ENCODE data around the gene RHPN2.

The RHPN2 gene

DNA sequence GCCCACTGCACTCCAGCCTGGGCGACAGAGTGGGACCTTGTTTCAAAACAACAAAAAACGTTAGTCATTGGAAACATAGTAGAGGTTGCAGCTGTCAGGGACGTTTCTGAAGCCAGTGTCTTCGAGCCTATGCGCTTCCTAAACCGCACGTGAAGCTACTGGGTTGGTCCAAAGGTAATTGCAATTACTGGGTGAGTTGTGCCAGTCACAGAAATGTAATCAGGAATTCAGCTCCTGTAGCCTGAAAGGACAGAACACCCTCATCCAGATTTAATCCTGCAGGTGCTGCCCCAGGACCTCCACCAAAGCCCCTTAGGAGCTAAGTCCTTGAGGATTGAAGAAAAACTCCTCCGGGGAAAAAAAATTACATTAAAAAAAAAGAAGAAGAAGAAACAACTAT is 2.4 kb upstream of the RHPN2 start:
- TF ChIP-seq, protein P1, sequence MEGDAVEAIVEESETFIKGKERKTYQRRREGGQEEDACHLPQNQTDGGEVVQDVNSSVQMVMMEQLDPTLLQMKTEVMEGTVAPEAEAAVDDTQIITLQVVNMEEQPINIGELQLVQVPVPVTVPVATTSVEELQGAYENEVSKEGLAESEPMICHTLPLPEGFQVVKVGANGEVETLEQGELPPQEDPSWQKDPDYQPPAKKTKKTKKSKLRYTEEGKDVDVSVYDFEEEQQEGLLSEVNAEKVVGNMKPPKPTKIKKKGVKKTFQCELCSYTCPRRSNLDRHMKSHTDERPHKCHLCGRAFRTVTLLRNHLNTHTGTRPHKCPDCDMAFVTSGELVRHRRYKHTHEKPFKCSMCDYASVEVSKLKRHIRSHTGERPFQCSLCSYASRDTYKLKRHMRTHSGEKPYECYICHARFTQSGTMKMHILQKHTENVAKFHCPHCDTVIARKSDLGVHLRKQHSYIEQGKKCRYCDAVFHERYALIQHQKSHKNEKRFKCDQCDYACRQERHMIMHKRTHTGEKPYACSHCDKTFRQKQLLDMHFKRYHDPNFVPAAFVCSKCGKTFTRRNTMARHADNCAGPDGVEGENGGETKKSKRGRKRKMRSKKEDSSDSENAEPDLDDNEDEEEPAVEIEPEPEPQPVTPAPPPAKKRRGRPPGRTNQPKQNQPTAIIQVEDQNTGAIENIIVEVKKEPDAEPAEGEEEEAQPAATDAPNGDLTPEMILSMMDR (IDR thresholded peaks at IDR 0.05; ENCODE audit: extremely low read depth, insufficient read depth, missing control alignments) = no peak
- no peak for DNase-seq (ENCODE audit: low spot score)
- in situ Hi-C loops (cut with MboI; ENCODE audit: low pct_unique_long_range_greater_than_20kb, low sequenced_read_pairs, unreplicated experiment) = no loop called here

GRCh38 chr19:33066543-33066942 is 1.9 kb upstream of the RHPN2 start:
- DNase-seq (ENCODE audit: low spot score) = no peak
- in situ Hi-C loops (cut with MboI; ENCODE audit: low pct_unique_long_range_greater_than_20kb, low sequenced_read_pairs, unreplicated experiment) = no loop called here
- TF ChIP-seq, protein P1 (IDR thresholded peaks at IDR 0.05; ENCODE audit: extremely low read depth, insufficient read depth, missing control alignments) = no peak

DNA sequence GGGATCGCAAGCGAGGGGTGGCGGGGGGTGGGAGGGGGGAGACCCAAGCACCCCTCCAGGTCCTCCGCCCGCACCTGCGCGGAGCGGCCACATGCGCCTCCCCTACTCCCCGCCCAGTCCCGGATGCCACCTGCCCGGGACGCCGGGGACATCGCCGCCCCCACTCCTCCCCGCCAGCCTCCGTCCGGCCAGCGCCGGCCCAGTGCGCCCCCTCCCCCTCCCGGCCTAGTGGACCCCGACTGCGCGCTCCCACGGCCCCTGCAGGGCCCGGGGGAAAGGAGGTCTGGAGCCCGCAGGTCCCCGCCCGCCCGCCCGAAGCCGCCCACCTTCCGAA is 263 bp downstream of the RHPN2 start:
- DNase-seq (ENCODE audit: low spot score) = peak; percentile 57
- TF ChIP-seq, protein P1 (IDR thresholded peaks at IDR 0.05; ENCODE audit: extremely low read depth, insufficient read depth, missing control alignments) = no peak
- in situ Hi-C loops (cut with MboI; ENCODE audit: low pct_unique_long_range_greater_than_20kb, low sequenced_read_pairs, unreplicated experiment) = no loop called here

GRCh38 chr19:33063753-33064457 is 783 bp downstream of the RHPN2 start:
- in situ Hi-C loops (cut with MboI; ENCODE audit: low pct_unique_long_range_greater_than_20kb, low sequenced_read_pairs, unreplicated experiment) = no loop called here
- TF ChIP-seq, protein P1 (IDR thresholded peaks at IDR 0.05; ENCODE audit: extremely low read depth, insufficient read depth, missing control alignments) = no peak
- peak; percentile 57 for DNase-seq (ENCODE audit: low spot score)

DNA sequence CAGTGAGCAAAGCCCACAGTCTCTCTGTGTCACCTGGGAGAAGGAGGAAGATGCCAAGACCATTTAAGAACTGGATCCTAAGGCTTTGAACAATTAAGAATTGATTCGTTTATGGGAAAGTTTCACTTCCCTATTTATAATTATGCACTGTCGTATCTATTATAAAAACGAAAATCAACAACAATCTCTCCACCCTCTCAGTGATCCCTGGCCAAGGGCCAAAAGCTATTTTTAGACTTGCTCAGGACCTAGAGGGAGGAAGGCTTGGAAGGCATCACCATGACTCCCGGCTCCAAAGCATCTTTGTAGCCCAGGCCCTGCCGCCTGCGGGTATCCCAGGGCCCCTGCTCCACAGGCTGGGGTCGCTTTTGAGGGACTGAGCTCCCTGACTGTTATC is 1.3 kb downstream of the RHPN2 start:
- no peak for DNase-seq (ENCODE audit: low spot score)
- TF ChIP-seq, protein P1 (IDR thresholded peaks at IDR 0.05; ENCODE audit: extremely low read depth, insufficient read depth, missing control alignments) = no peak
- in situ Hi-C loops (cut with MboI; ENCODE audit: low pct_unique_long_range_greater_than_20kb, low sequenced_read_pairs, unreplicated experiment) = no loop called here

- in situ Hi-C loops (cut with MboI; ENCODE audit: low pct_unique_long_range_greater_than_20kb, low sequenced_read_pairs, unreplicated experiment) = no loop called here
- no peak for DNase-seq (ENCODE audit: low spot score)
- TF ChIP-seq, protein P1 (IDR thresholded peaks at IDR 0.05; ENCODE audit: extremely low read depth, insufficient read depth, missing control alignments) = no peak
These were observed 1.8 kb downstream of the RHPN2 start for GRCh38 chr19:33062902-33063301.
